Keratinocyte (primary cell): ENCODE results near the gene PARD3B. TPM values are rescaled to one million over a fixed set of nuclear protein-coding genes. Genes with fewer than 3 reads are reported as not detected.

ENCODE experiments used
- DNase-seq: peaks from one replicate; pipeline ENCODE4 v3.0.0-alpha.2; 2011; ENCODE audit warnings: low read depth, missing footprints, low spot score
- FAIRE-seq: peaks from 2 replicates; lab custom pipeline; 2011; peaks lifted over from hg19 to GRCh38; lab: Jason Lieb, UNC
- H2AFZ ChIP-seq: 2 replicates; pipeline ENCODE4 v1.6.0; 2012; ENCODE audit warnings: low read length, control low read depth, inconsistent platforms; ENCODE audit not compliant: control insufficient read depth
- H3K27ac ChIP-seq: 2 replicates; pipeline ENCODE4 v1.5.1; 2011; ENCODE audit warnings: low read length; ENCODE audit not compliant: control insufficient read depth, insufficient read depth
- H3K27me3 ChIP-seq: 3 replicates; pipeline ENCODE4 v1.6.0; 2011; ENCODE audit warnings: low read length; ENCODE audit not compliant: control insufficient read depth, insufficient read depth; ENCODE audit errors: extremely low read depth
- H3K36me3 ChIP-seq, 2 experiments: 2 replicates in 1 of 2; 3 replicates in 1 of 2; pipeline ENCODE4 v1.5.1; 2011; ENCODE audit warnings: low read length in 2 of 2, mild to moderate bottlenecking in 1 of 2; ENCODE audit not compliant: control insufficient read depth in 2 of 2, insufficient read depth in 2 of 2; ENCODE audit errors: extremely low read depth in 1 of 2
- H3K4me1 ChIP-seq: 3 replicates; pipeline ENCODE4 v1.5.1; 2011; ENCODE audit warnings: low read length; ENCODE audit not compliant: control insufficient read depth, insufficient read depth; ENCODE audit errors: extremely low read depth
- H3K4me2 ChIP-seq: 3 replicates; pipeline ENCODE4 v1.6.0; 2011; ENCODE audit warnings: low read depth, low read length; ENCODE audit not compliant: control insufficient read depth, insufficient read depth; ENCODE audit errors: extremely low read depth
- H3K4me3 ChIP-seq, 3 experiments: fragments of 200-600 bp in 1 of 3; sonication (generic) in 1 of 3; 2 replicates in 2 of 3; 3 replicates in 1 of 3; pipeline ENCODE4 v1.5.1; 2011 to 2016; ENCODE audit warnings: low read length in 3 of 3, mild to moderate bottlenecking in 3 of 3, control low read depth in 2 of 3, inconsistent platforms in 1 of 3, low read depth in 1 of 3, mixed read lengths in 1 of 3, mixed run types in 1 of 3, moderate library complexity in 1 of 3; ENCODE audit not compliant: control insufficient read depth in 2 of 3, insufficient read depth in 2 of 3; ENCODE audit errors: extremely low read depth in 1 of 3
- H3K79me2 ChIP-seq: 2 replicates; pipeline ENCODE4 v1.6.0; 2012; ENCODE audit warnings: low read length; ENCODE audit not compliant: control insufficient read depth, insufficient read depth
- H3K9ac ChIP-seq: 3 replicates; pipeline ENCODE4 v1.6.0; 2011; ENCODE audit warnings: low read length; ENCODE audit not compliant: control insufficient read depth, insufficient read depth; ENCODE audit errors: extremely low read depth
- H3K9me1 ChIP-seq: 3 replicates; pipeline ENCODE4 v1.6.0; 2011; ENCODE audit warnings: low read length; ENCODE audit not compliant: control insufficient read depth, insufficient read depth; ENCODE audit errors: extremely low read depth
- H3K9me3 ChIP-seq: 2 replicates; pipeline ENCODE4 v1.5.1; 2012; ENCODE audit warnings: low read depth, low read length; ENCODE audit not compliant: control insufficient read depth
- H4K20me1 ChIP-seq: 3 replicates; pipeline ENCODE4 v1.6.0; 2011; ENCODE audit warnings: low read length; ENCODE audit not compliant: control insufficient read depth, insufficient read depth; ENCODE audit errors: extremely low read depth
- EZH2 ChIP-seq: IDR thresholded peaks from one replicate; pipeline ENCODE4 v1.6.1; 2012; ENCODE audit warnings: inconsistent platforms, mild to moderate bottlenecking, low read length, moderate library complexity
- dilution Hi-C: fragments of 300-500 bp; cut with MboI; formaldehyde crosslinking; loops from one replicate; pipeline ENCODE4 v1.7.0; 2020; ENCODE audit warnings: low sequenced_read_pairs; ENCODE audit not compliant: extremely low pct_ligation_motif_present
- polyA plus RNA-seq, 5 experiments: library from polyadenylated mRNA; depleted of rRNA in 3 of 5; stranded (reverse) in 3 of 5; stranded (forward) in 1 of 5; unstranded in 1 of 5; fragments of >200 nt; gene quantifications; 1 replicate in 1 of 5; 2 replicates in 3 of 5; 3 replicates in 1 of 5; pipeline versions ENCODE4 v1.2.1 to v1.2.3, GENCODE V29; 2011 to 2012; ENCODE audit warnings: missing spikeins in 2 of 5, low read depth in 1 of 5, low replicate concordance in 1 of 5
- TF ChIP-seq, protein P1 (sequence below), 3 experiments: IDR thresholded peaks in 1 of 3; conservative IDR thresholded peaks in 1 of 3; optimal IDR thresholded peaks in 1 of 3; 2 replicates in 2 of 3; 3 replicates in 1 of 3; pipeline versions ENCODE3 to v1.5.1; 2011; ENCODE audit warnings: low read length in 3 of 3, mild to moderate bottlenecking in 3 of 3, moderate library complexity in 2 of 3, control low read depth in 1 of 3, inconsistent platforms in 1 of 3; ENCODE audit not compliant: insufficient read depth in 2 of 3; ENCODE audit errors: extremely low read depth in 1 of 3

Gene PARD3B
- polyA plus RNA-seq, 1 donor (not counting 4 experiments of a cell fraction or from before 2014, with no cell fraction given) = 1.2 TPM

DNA sequence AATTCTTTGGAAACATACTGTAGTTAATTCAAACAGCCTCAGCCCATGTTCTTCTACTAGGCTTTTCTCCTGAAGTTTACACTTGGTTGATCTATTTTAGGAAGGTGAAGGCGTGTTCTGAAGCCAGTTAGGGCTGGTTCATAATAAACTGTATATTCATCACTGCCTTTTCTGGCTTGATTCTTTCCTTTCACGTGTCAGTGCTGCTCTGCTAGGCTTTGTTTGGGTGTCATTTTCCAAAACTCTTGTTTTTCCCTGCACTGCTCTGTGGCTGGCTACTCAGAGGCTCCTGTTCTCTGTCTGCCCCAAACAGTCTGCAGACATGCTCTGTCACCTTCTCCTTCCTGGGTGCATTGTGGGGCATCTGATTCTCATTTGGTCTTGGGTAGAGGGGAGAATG, 136.1 kb downstream of the PARD3B start:
- peak overlapping the region; percentile 55 for H2AFZ ChIP-seq
- H3K27me3 ChIP-seq = no peaks in the 10 kb centered on the region
- H3K9ac ChIP-seq = no peak overlapping the region
- no peaks in the 10 kb centered on the region for H3K9me3 ChIP-seq
- H4K20me1 ChIP-seq = no peaks in the 10 kb centered on the region
- H3K4me2 ChIP-seq = no peak overlapping the region
- dilution Hi-C loops = no loop called here
- no peak overlapping the region for H3K27ac ChIP-seq
- H3K4me3 ChIP-seq = no peak overlapping the region
- DNase-seq (no peak), FAIRE-seq (peak; percentile 13)
- H3K36me3 ChIP-seq = no peaks in the 10 kb centered on the region
- TF ChIP-seq EZH2 = no peak
- TF ChIP-seq, protein P1, sequence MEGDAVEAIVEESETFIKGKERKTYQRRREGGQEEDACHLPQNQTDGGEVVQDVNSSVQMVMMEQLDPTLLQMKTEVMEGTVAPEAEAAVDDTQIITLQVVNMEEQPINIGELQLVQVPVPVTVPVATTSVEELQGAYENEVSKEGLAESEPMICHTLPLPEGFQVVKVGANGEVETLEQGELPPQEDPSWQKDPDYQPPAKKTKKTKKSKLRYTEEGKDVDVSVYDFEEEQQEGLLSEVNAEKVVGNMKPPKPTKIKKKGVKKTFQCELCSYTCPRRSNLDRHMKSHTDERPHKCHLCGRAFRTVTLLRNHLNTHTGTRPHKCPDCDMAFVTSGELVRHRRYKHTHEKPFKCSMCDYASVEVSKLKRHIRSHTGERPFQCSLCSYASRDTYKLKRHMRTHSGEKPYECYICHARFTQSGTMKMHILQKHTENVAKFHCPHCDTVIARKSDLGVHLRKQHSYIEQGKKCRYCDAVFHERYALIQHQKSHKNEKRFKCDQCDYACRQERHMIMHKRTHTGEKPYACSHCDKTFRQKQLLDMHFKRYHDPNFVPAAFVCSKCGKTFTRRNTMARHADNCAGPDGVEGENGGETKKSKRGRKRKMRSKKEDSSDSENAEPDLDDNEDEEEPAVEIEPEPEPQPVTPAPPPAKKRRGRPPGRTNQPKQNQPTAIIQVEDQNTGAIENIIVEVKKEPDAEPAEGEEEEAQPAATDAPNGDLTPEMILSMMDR (optimal IDR thresholded peaks at IDR 0.05 in 1 of 3, IDR thresholded peaks at IDR 0.05 in 1 of 3, conservative IDR thresholded peaks at IDR 0.05 in 1 of 3; ENCODE audit: extremely low read depth in 1 of 3, insufficient read depth in 2 of 3, low read length in 3 of 3) = no peak
- no peaks in the 10 kb centered on the region for H3K79me2 ChIP-seq
- H3K4me1 ChIP-seq = peaks cover 4% of the 10 kb centered on the region
- H3K9me1 ChIP-seq = no peaks in the 10 kb centered on the region

DNA sequence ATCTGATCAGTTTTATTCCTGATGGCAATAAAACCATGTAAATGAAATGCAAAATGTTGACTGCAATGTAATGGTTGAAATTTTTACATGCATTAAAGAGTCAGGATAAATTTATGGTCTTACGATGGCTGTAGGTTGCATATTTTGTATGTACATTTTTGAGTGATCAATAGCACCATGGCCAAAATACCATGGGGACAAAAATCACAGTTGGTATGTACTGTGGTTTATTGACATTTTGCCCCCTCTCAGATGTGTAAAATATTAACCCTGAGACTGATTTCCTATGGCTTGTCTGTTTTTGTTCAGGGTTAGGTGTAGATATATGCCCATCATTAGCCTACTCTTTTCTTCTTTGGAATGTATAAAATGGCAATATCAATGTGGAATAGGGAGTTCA, 138.1 kb downstream of the PARD3B start:
- H3K27ac ChIP-seq = no peak overlapping the region
- no peaks in the 10 kb centered on the region for H4K20me1 ChIP-seq
- H3K36me3 ChIP-seq = no peaks in the 10 kb centered on the region
- H3K79me2 ChIP-seq = no peaks in the 10 kb centered on the region
- no peaks in the 10 kb centered on the region for H3K9me1 ChIP-seq
- peaks cover 4% of the 10 kb centered on the region for H3K4me1 ChIP-seq
- H3K27me3 ChIP-seq = no peaks in the 10 kb centered on the region
- dilution Hi-C loops = no loop called here
- H2AFZ ChIP-seq = no peak overlapping the region
- H3K9ac ChIP-seq = no peak overlapping the region
- H3K4me2 ChIP-seq = no peak overlapping the region
- DNase-seq (no peak), FAIRE-seq (no peak)
- H3K4me3 ChIP-seq = no peak overlapping the region
- no peak for TF ChIP-seq EZH2
- TF ChIP-seq, protein P1 (optimal IDR thresholded peaks at IDR 0.05 in 1 of 3, IDR thresholded peaks at IDR 0.05 in 1 of 3, conservative IDR thresholded peaks at IDR 0.05 in 1 of 3; ENCODE audit: extremely low read depth in 1 of 3, insufficient read depth in 2 of 3, low read length in 3 of 3) = no peak
- H3K9me3 ChIP-seq = no peaks in the 10 kb centered on the region
